ENCODE measurements around the gene TSPEAR. TPM values are rescaled to one million over a fixed set of nuclear protein-coding genes. Genes with fewer than 3 reads are reported as not detected.

The TSPEAR gene
- total and polyA plus RNA-seq, 2 of the 13 experiments (the other 11 are each of a cell fraction or from before 2014, with no cell fraction given), result 0.07 to 0.32 TPM

GRCh38 chr21:44510508-44511218 is 200.7 kb downstream of the TSPEAR start (continued):
- TF ChIP-seq EP300 (IDR thresholded peaks at IDR 0.05; ENCODE audit: low read depth in 2 of 2, low read length in 2 of 2) (no peak), EP300 (CRISPR knock-in tag; IDR thresholded peaks at IDR 0.05; ENCODE audit: borderline replicate concordance) (no peak), XRCC5 (optimal IDR thresholded peaks at IDR 0.05; ENCODE audit: low read length) (peak; percentile 62), ZNF609 (CRISPR knock-in tag; IDR thresholded peaks at IDR 0.05; ENCODE audit: borderline replicate concordance) (no peak), AGO2 (optimal IDR thresholded peaks at IDR 0.05; ENCODE audit: low read depth, low read length) (peak; percentile 77), GLMP (CRISPR knock-in tag; IDR thresholded peaks at IDR 0.05; ENCODE audit: borderline replicate concordance) (no peak), FOXJ3 (CRISPR knock-in tag; IDR thresholded peaks at IDR 0.05; ENCODE audit: borderline replicate concordance) (no peak), ETS1 (CRISPR knock-in tag; IDR thresholded peaks at IDR 0.05) (no peak), IRF9 (CRISPR knock-in tag; IDR thresholded peaks at IDR 0.05; ENCODE audit: borderline replicate concordance) (no peak), ETV6 (CRISPR knock-in tag; conservative IDR thresholded peaks at IDR 0.05) (no peak), CREB3 (CRISPR knock-in tag; IDR thresholded peaks at IDR 0.05) (no peak), TAF1 (CRISPR knock-in tag; IDR thresholded peaks at IDR 0.05) (peak; percentile 7; the same call in 1 of the 2 replicates), FOXM1 (CRISPR knock-in tag; IDR thresholded peaks at IDR 0.05) (no peak)
